Brain microvascular endothelial cell (primary cell): ENCODE measurements around the gene F5.

ENCODE experiments used
- DNase-seq: peaks from one replicate; pipeline ENCODE4 v3.0.0-alpha.2; 2020
- H3K27ac ChIP-seq: fragments of 250-450 bp; sonication (Bioruptor Pico); 2 replicates; pipeline ENCODE4 v1.5.1; 2020; ENCODE audit warnings: mild to moderate bottlenecking, moderate library complexity
- H3K27me3 ChIP-seq: fragments of 250-450 bp; sonication (Bioruptor Pico); replicated peaks from 2 replicates; pipeline ENCODE4 v1.5.1; 2020; ENCODE audit warnings: mild to moderate bottlenecking
- H3K36me3 ChIP-seq: fragments of 250-450 bp; sonication (Bioruptor Pico); replicated peaks from 2 replicates; pipeline ENCODE4 v1.5.1; 2020; ENCODE audit warnings: mild to moderate bottlenecking
- H3K4me3 ChIP-seq: 2 replicates; pipeline ENCODE4 v1.5.1; 2011; ENCODE audit warnings: low read depth, mild to moderate bottlenecking, control low read depth, low read length, moderate library complexity
- in situ Hi-C: cut with HindIII; loops from 2 replicates; pipeline ENCODE4 v1.10.0; 2017; ENCODE audit warnings: low sequenced_read_pairs, low pct_ligation_motif_present
- TF ChIP-seq, protein P1 (sequence below): IDR thresholded peaks from 2 replicates; pipeline ENCODE4 v1.5.1; 2011; ENCODE audit warnings: low read depth, mild to moderate bottlenecking, moderate library complexity, low read length, control low read depth, inconsistent platforms; ENCODE audit errors: missing control alignments

The F5 gene

GRCh38 chr1:169624912-169625311 is 38.6 kb upstream of the F5 start:
- in situ Hi-C loops, result no loop called here
- no peak overlapping the region for H3K4me3 ChIP-seq
- TF ChIP-seq, protein P1, sequence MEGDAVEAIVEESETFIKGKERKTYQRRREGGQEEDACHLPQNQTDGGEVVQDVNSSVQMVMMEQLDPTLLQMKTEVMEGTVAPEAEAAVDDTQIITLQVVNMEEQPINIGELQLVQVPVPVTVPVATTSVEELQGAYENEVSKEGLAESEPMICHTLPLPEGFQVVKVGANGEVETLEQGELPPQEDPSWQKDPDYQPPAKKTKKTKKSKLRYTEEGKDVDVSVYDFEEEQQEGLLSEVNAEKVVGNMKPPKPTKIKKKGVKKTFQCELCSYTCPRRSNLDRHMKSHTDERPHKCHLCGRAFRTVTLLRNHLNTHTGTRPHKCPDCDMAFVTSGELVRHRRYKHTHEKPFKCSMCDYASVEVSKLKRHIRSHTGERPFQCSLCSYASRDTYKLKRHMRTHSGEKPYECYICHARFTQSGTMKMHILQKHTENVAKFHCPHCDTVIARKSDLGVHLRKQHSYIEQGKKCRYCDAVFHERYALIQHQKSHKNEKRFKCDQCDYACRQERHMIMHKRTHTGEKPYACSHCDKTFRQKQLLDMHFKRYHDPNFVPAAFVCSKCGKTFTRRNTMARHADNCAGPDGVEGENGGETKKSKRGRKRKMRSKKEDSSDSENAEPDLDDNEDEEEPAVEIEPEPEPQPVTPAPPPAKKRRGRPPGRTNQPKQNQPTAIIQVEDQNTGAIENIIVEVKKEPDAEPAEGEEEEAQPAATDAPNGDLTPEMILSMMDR, result no peak
- H3K36me3 ChIP-seq, result no peaks in the 10 kb centered on the region
- no peak overlapping the region for H3K27ac ChIP-seq
- H3K27me3 ChIP-seq, result no peaks in the 10 kb centered on the region
- DNase-seq, result no peak

DNA sequence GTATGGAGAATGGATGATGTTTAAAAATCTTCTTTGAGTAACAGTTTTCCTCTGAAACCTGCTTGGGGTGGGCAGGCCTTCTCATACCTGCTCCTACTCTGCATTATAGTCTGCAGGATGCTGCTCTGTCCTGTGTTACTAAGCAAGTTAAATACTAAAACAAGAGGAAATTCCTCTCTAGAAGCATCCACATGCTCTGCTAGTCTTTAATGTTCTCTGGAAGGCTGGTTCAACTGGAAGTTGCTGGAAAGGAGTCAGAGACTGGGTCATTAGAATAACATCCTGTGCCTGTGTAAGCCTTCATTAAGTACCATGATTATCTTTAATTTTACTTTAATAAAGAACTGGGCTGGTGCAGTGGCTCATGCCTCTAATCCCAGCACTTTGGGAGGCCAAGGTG is 37.8 kb upstream of the F5 start:
- no peak for DNase-seq
- in situ Hi-C loops, result no loop called here
- TF ChIP-seq, protein P1, result no peak
- H3K4me3 ChIP-seq, result no peak overlapping the region
- no peaks in the 10 kb centered on the region for H3K36me3 ChIP-seq
- no peaks in the 10 kb centered on the region for H3K27me3 ChIP-seq
- H3K27ac ChIP-seq, result no peak overlapping the region

DNA sequence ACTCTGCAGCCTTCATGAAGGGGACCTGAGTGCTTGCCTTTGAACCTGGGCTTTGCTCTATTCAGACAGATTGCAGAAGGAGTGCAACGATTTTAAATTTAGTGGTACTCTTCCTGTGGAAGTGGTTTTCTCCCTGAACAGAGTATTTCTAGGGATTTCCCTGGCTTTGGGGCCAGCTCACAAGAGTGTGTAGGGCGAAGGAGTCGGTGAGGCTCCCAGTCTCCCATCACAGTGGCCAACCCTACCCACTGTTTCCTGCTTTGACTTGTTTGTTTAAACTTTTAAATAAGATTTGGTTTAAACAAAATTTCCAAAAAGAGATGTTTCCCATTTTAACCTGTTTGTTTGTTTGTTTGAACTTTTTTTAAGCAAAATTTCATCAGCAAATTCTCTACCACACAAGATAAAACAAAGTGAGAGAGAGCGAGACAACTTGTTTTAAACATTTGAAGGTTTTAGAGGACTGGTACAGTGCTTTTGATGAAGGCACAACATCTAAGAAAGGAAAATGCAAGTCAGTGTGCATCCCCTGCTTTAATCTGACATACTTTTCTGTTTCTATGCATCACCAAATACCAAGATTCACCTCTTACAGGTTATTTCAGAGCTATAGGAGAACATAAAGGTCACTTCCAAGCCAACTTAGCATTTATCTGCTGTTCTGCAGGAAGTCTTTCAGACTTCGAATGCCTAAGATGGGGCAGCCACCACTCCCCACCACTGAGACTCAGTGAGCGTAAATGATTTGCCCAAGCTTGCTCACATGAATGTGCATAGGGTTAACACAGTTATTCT is 37.0 kb upstream of the F5 start:
- H3K36me3 ChIP-seq, result no peaks in the 10 kb centered on the region
- TF ChIP-seq, protein P1, result no peak
- H3K27me3 ChIP-seq, result no peaks in the 10 kb centered on the region
- in situ Hi-C loops, result no loop called here
- no peak overlapping the region for H3K27ac ChIP-seq
- H3K4me3 ChIP-seq, result no peak overlapping the region
- DNase-seq, result no peak

DNA sequence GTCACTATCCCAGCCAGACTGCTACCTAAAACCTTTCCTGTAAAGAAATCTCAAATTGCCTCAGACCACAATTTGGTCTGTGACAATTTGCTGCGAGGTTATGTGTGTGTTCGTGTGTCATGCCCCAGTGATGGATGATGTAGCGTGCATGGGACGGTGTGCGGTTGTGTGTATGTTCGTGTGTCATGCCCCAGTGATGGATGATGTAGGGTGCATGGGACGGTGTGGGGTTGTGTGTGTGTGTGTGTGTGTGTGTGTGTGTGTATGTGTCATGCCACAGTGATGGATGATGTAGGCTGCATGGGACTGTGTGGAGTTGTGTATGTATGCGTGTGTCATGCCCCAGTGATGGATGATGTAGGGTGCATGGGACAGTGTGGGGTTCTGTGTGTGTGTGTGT is 34.3 kb upstream of the F5 start:
- no peaks in the 10 kb centered on the region for H3K36me3 ChIP-seq
- H3K27ac ChIP-seq, result no peak overlapping the region
- TF ChIP-seq, protein P1, result no peak
- no peak for DNase-seq
- H3K27me3 ChIP-seq, result no peaks in the 10 kb centered on the region
- H3K4me3 ChIP-seq, result no peak overlapping the region
- in situ Hi-C loops, result no loop called here

GRCh38 chr1:169618367-169618766 is 32.1 kb upstream of the F5 start:
- in situ Hi-C loops, result no loop called here

More at GRCh38 chr1:169618367-169618766, 32.1 kb upstream of the F5 start:
- Histone ChIP-seq H3K27ac (no peak overlapping the region), H3K27me3 (no peaks in the 10 kb centered on the region), H3K36me3 (no peaks in the 10 kb centered on the region), H3K4me3 (no peak overlapping the region)
- no peak for DNase-seq
- TF ChIP-seq, protein P1, result no peak
